K562 (cell line): Measurements from ENCODE around the gene ESPL1. TPM values are rescaled to one million over a fixed set of nuclear protein-coding genes. Genes with fewer than 3 reads are reported as not detected.

Experiments
- ATAC-seq: fragments of 200-7000 bp; cut with Tn5 transposase; 3 replicates; pipeline ENCODE4 v1.9.1; 2020; ENCODE audit warnings: moderate library complexity
- BruUV-seq: library from RNA; stranded (reverse); fragments of 400-500 nt; replicated peaks from 2 replicates; lab custom pipeline; 2021; lab: Mats Ljungman, UMichigan
- CTCF ChIA-PET: fragments of 300-600 bp; formaldehyde crosslinking; extraction: SDS; loops from one replicate; lab custom pipeline; 2021; ENCODE audit warnings: low intra/inter-chr PET ratio; lab: Yijun Ruan, JAX
- POLR2A ChIA-PET: fragments of 300-600, 350-650 bp; sonication (Branson Sonifier 250); formaldehyde crosslinking; extraction: SDS; loops from one replicate; lab custom pipeline; 2021; ENCODE audit warnings: antibody characterized with exemption, inconsistent platforms; lab: Yijun Ruan, JAX
- DNase-seq, 4 experiments: peaks; one replicate each; pipeline versions ENCODE4 v3.0.0 to v3.0.0-alpha.2; 2011 to 2018; ENCODE audit warnings: low spot score in 3 of 4, mixed read lengths in 3 of 4; ENCODE audit errors: extremely low read depth in 1 of 4
- FAIRE-seq: peaks from 2 replicates; lab custom pipeline; 2011; peaks lifted over from hg19 to GRCh38; lab: Jason Lieb, UNC
- H2AFZ ChIP-seq: 2 replicates; pipeline ENCODE4 v1.6.0; 2011; ENCODE audit warnings: low read depth, low read length, control low read depth, inconsistent platforms
- H3K27ac ChIP-seq: fragments of 200-600 bp; 3 replicates; pipeline ENCODE4 v1.8.0; 2011; ENCODE audit warnings: low read depth, mild to moderate bottlenecking, control low read depth, inconsistent platforms, low read length, moderate library complexity, mixed read lengths; ENCODE audit errors: extremely low read depth
- H3K27me3 ChIP-seq, 2 experiments: fragments of 300-600 bp in 1 of 2; 2 replicates in 1 of 2; 3 replicates in 1 of 2; pipeline versions ENCODE4 v1.6.0 to v1.8.0; 2011; ENCODE audit warnings: inconsistent platforms in 2 of 2, low read length in 2 of 2, mild to moderate bottlenecking in 1 of 2, mixed read lengths in 1 of 2, moderate library complexity in 1 of 2; ENCODE audit not compliant: control insufficient read depth in 2 of 2, insufficient read depth in 2 of 2
- H3K36me3 ChIP-seq: fragments of 300-600 bp; 3 replicates; pipeline ENCODE4 v1.8.0; 2011; ENCODE audit warnings: mild to moderate bottlenecking, low read length, inconsistent platforms; ENCODE audit not compliant: control insufficient read depth, insufficient read depth
- H3K4me1 ChIP-seq, 2 experiments: fragments of 200-600 bp in 1 of 2; replicated peaks in 1 of 2; 2 replicates in 1 of 2; 3 replicates in 1 of 2; pipeline versions ENCODE4 v1.5.1 to v1.8.0; 2011; ENCODE audit warnings: inconsistent platforms in 2 of 2, low read length in 2 of 2, mild to moderate bottlenecking in 1 of 2, mixed read lengths in 1 of 2, moderate library complexity in 1 of 2; ENCODE audit not compliant: control insufficient read depth in 2 of 2, insufficient read depth in 2 of 2
- H3K4me2 ChIP-seq: 2 replicates; pipeline ENCODE4 v1.6.1; 2011; ENCODE audit warnings: low read length, control low read depth, inconsistent platforms, mixed read lengths; ENCODE audit not compliant: insufficient read depth
- H3K4me3 ChIP-seq: fragments of 200-600 bp; sonication (generic), shearing (Covaris generic); 2 replicates; pipeline ENCODE4 v1.5.1; 2016; ENCODE audit warnings: control low read depth, inconsistent platforms
- H3K79me2 ChIP-seq: fragments of 200-600 bp; 3 replicates; pipeline ENCODE4 v1.8.0; 2011; ENCODE audit warnings: low read length, inconsistent platforms; ENCODE audit not compliant: control insufficient read depth, insufficient read depth
- H3K9ac ChIP-seq, 2 experiments: 2 replicates each; pipeline versions ENCODE4 v1.6.0 to v1.6.1; 2011; ENCODE audit warnings: low read depth in 2 of 2, low read length in 2 of 2, control low read depth in 1 of 2, inconsistent platforms in 1 of 2, mild to moderate bottlenecking in 1 of 2, mixed read lengths in 1 of 2; ENCODE audit not compliant: insufficient read depth in 1 of 2
- H3K9me1 ChIP-seq: one replicate; pipeline ENCODE4 v1.6.0; 2011; ENCODE audit warnings: inconsistent platforms, mild to moderate bottlenecking, low read length, moderate library complexity; ENCODE audit not compliant: control insufficient read depth, insufficient read depth
- H3K9me3 ChIP-seq: replicated peaks from 2 replicates; pipeline ENCODE4 v1.5.1; 2011; ENCODE audit warnings: low read depth, low read length, inconsistent platforms; ENCODE audit not compliant: control insufficient read depth, insufficient read depth
- H4K20me1 ChIP-seq: replicated peaks from 2 replicates; pipeline ENCODE4 v1.6.1; 2011; ENCODE audit warnings: low read length, inconsistent platforms, mixed read lengths; ENCODE audit not compliant: control insufficient read depth, insufficient read depth
- ARID2 ChIP-seq: fragments of 450-650 bp; IDR thresholded peaks from 2 replicates; pipeline ENCODE4 v1.6.1; 2017; ENCODE audit warnings: antibody characterized with exemption, mild to moderate bottlenecking
- BRD9 ChIP-seq: fragments of 450-650 bp; IDR thresholded peaks from 2 replicates; pipeline ENCODE4 v1.6.1; 2018; ENCODE audit warnings: low read depth; ENCODE audit not compliant: partially characterized antibody
- FIP1L1 ChIP-seq: fragments of 200-400 bp; formaldehyde crosslinking; IDR thresholded peaks from 2 replicates; pipeline ENCODE4 v1.6.1; 2018; ENCODE audit warnings: mild to moderate bottlenecking, low read depth, low read length; ENCODE audit not compliant: poor library complexity, severe bottlenecking
- GABPB1 ChIP-seq: sonication (generic); formaldehyde crosslinking; IDR thresholded peaks from 2 replicates; pipeline ENCODE4 v1.8.0; 2022; ENCODE audit warnings: mild to moderate bottlenecking, missing genetic modification reagents
- HMG20A ChIP-seq: fragments of 450-650 bp; formaldehyde crosslinking; conservative IDR thresholded peaks from 2 replicates; pipeline ENCODE4 v1.4.0; 2020; ENCODE audit warnings: mild to moderate bottlenecking, mixed read lengths
- PCBP1 ChIP-seq: fragments of 200-400 bp; formaldehyde crosslinking; IDR thresholded peaks from 2 replicates; pipeline ENCODE4 v1.6.1; 2018; ENCODE audit warnings: mild to moderate bottlenecking, low read depth, low read length; ENCODE audit not compliant: poor library complexity, severe bottlenecking
- SAFB ChIP-seq: fragments of 200-400 bp; formaldehyde crosslinking; IDR thresholded peaks from 2 replicates; pipeline ENCODE4 v1.6.1; 2017; ENCODE audit warnings: low read depth, low read length, borderline replicate concordance
- SMAD2 ChIP-seq: fragments of 150-350 bp; IDR thresholded peaks from 2 replicates; pipeline ENCODE4 v1.6.1; 2014; ENCODE audit warnings: low read depth, mild to moderate bottlenecking, low read length
- SNAPC5 ChIP-seq: fragments of 250-450 bp; sonication (Bioruptor Pico); IDR thresholded peaks from 2 replicates; pipeline ENCODE4 v1.8.0; 2021; ENCODE audit warnings: moderate library complexity, mild to moderate bottlenecking, inconsistent platforms
- TCF3 ChIP-seq: sonication (generic); formaldehyde crosslinking; IDR thresholded peaks from 2 replicates; pipeline ENCODE4 v1.4.0; 2020; ENCODE audit warnings: mild to moderate bottlenecking, missing genetic modification reagents
- TEAD1 ChIP-seq, 2 experiments: fragments of 450-650 bp in 1 of 2; sonication (generic) in 1 of 2; formaldehyde crosslinking; IDR thresholded peaks; 2 replicates each; pipeline versions ENCODE4 v1.4.0 to v1.8.0; 2020 to 2022; ENCODE audit warnings: mild to moderate bottlenecking in 2 of 2, missing genetic modification reagents in 1 of 2
- ZFX ChIP-seq: sonication (generic); formaldehyde crosslinking; IDR thresholded peaks from 2 replicates; pipeline ENCODE4 v1.8.0; 2022; ENCODE audit warnings: mild to moderate bottlenecking, missing genetic modification reagents, moderate library complexity
- ZNF592 ChIP-seq: fragments of 450-650 bp; IDR thresholded peaks from 2 replicates; pipeline ENCODE4 v1.6.1; 2017; ENCODE audit warnings: antibody characterized with exemption, mild to moderate bottlenecking
- WGBS: fragments of 100-300 bp; shearing (Covaris generic); methylation state at CpG from one replicate; pipeline ENCODE4 v1.1.6; 2016; ENCODE audit warnings: low coverage, mixed read lengths; ENCODE audit not compliant: insufficient coverage; ENCODE audit errors: missing lambda C conversion rate; 5-methylcytosine and 5-hydroxymethylcytosine counted together
- in situ Hi-C: fragments of 300-500 bp; cut with MboI; formaldehyde crosslinking; loops from 4 replicates; pipeline ENCODE4 v1.15.0; 2018; ENCODE audit warnings: inconsistent platforms, mixed read lengths
- intact Hi-C: fragments of 100-400 bp; cut with micrococcal nuclease; formaldehyde crosslinking; loops from 2 replicates; pipeline ENCODE4 v1.14.2; 2022
- polyA plus RNA-seq, 8 experiments: library from polyadenylated mRNA; depleted of rRNA in 4 of 8; stranded (reverse) in 5 of 8; unstranded in 3 of 8; fragments of >200 nt; fragmentation: Nextera tagmentation in 2 of 8; fragmentation: Illumina TruSeq in 1 of 8; extraction: Ambion mirVana in 2 of 8; extraction: Trizol in 1 of 8; gene quantifications; 2 replicates each; pipeline versions ENCODE4 v1.2.1 to v1.2.3, GENCODE V29; 2011 to 2014; ENCODE audit warnings: inconsistent platforms in 1 of 8, missing spikeins in 1 of 8
- total RNA-seq, 7 experiments: library from RNA; depleted of rRNA in 6 of 7; stranded (reverse); fragments of >200 nt in 6 of 7; fragmentation: Illumina TruSeq in 2 of 7; extraction: Trizol in 2 of 7; gene quantifications; 2 replicates each; pipeline versions ENCODE4 v1.2.1 to v1.2.3, GENCODE V29; 2011 to 2021; ENCODE audit warnings: low replicate concordance in 1 of 7

ESPL1 gene
- total and polyA plus RNA-seq, 9 of the 15 experiments (the other 6 are each of a cell fraction or from before 2014, with no cell fraction given) = 1.2 to 55.0 (median 18.7) TPM

DNA sequence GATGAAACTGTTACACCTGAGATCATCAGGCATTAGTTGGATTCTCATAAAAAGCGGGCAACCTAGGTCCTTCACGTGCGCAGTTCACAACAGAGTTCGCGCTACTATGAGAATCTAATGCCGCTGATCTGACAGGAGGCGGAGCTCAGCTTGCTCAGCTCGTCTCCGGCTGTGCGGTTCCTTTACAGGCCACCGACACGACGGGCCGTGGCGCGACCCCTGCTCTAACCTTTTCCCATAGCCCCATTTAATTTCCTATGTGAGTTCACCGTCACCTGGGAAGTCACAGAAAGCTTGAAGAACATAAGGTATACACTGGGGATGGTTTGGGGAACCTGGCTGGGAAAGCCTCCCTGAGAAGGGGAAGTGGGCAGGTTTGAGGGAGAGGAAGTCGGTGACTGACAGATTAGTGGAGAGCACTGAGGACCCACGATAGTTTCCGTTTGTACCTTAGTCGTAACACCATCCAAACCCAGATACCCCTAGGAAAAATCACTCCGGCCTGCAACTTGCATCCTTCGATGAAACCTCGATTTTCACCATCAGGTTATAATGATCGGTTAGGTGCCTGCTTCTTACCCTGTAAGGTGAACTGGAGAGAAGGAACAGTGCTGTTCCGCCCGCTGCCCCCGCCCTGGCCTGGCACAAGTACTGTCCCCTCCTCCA is 56.1 kb downstream of the ESPL1 start (continued):
- TF ChIP-seq SNAPC5 (CRISPR knock-in tag) (no peak), SMAD2 (no peak)

GRCh38 chr12:53324779-53325510 is 56.8 kb downstream of the ESPL1 start:
- BruUV-seq = TSS peak; percentile 73
- DNase-seq (peak; percentile 94 to 96 (median 95)), ATAC-seq (peak; percentile 88), FAIRE-seq (peak; percentile 65)
- Histone ChIP-seq H3K4me1 (peaks cover 31 to 55% of the 10 kb centered on the region in 2 experiments), H3K27ac (peak overlapping the region; percentile 85), H3K4me3 (peak overlapping the region; percentile 51), H3K9ac (peak overlapping the region; percentile 79 to 95), H2AFZ (peak overlapping the region; percentile 98), H3K9me1 (peaks cover 4% of the 10 kb centered on the region), H3K9me3 (no peaks in the 10 kb centered on the region), H4K20me1 (no peaks in the 10 kb centered on the region), H3K36me3 (peaks cover 6% of the 10 kb centered on the region; the same call in 2 of the 3 replicates), H3K27me3 (no peaks in the 10 kb centered on the region), H3K4me2 (peak overlapping the region; percentile 97), H3K79me2 (peaks cover 11% of the 10 kb centered on the region)
- intact Hi-C loops = loop anchor here (1.0 to 10.0 kb wide), 4 partner anchors 20 to 183 kb away; partner anchors contain the start of genes AMHR2 and TARBP2
- ChIA-PET POLR2A (interaction anchor here (0.6 to 3.1 kb wide), 9 partner anchors 9 to 177 kb away, joined by 3 to 15 read pairs (median 5); partner anchors contain the start of gene TARBP2), CTCF (interaction anchor here (0.6 to 2.6 kb wide), 9 partner anchors 17 to 298 kb away, joined by 3 to 20 read pairs (median 4); partner anchors contain the start of gene PCBP2)
- under 1% methylated on average over 40 of the region's 69 CpGs for WGBS
- in situ Hi-C loops = loop anchor here (10.0 kb wide), 1 partner anchor 180 kb away; the partner anchor contains the start of genes NPFF and TARBP2
- peak; percentile 82 for TF ChIP-seq ZNF592
- peak; percentile 25; the same call in 1 of the 2 replicates for TF ChIP-seq TCF3
- peak; percentile 79 for TF ChIP-seq PCBP1
- peak; percentile 76 for TF ChIP-seq ARID2
- peak; percentile 60 for TF ChIP-seq FIP1L1
- TF ChIP-seq GABPB1 (CRISPR knock-in tag) = peak; percentile 46; the same call in 1 of the 2 replicates
- peak; percentile 97 for TF ChIP-seq ZFX (CRISPR knock-in tag)
- peak in 1 of 2 experiments; percentile 21; a peak in 2 of 4 replicates for TF ChIP-seq TEAD1 (CRISPR knock-in tag; IDR thresholded peaks at IDR 0.05)
- TF ChIP-seq BRD9 = peak; percentile 17
- no peak for TF ChIP-seq SAFB
- TF ChIP-seq HMG20A (CRISPR knock-in tag) = no peak
